ENCODE results near the gene CAMSAP1.

DNA sequence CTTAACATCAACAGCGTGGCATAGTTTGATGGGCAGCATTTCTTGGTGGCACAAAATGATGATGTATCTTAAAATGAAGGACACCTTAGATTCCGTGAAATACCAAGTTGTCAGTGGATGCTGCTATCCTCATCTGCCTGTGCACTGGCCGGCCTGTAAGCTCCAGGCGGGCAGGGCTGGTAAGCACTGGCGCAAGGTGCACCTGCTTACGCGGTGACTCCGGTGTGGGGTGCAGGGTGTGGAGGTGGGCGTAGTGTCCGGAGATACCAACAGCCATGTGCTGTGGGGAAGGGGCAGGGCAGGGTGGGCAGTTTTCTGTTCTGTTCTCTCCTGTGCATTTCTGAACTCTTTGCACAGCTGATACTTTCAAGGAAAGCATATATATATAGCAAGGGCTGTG, 103.9 kb downstream of the CAMSAP1 start:
- TF ChIP-seq MTA2 (IDR thresholded peaks at IDR 0.05; ENCODE audit: low read depth) (no peak), GABPA (IDR thresholded peaks at IDR 0.05; ENCODE audit: low read depth) (no peak), EZH2 (IDR thresholded peaks at IDR 0.05; ENCODE audit: borderline replicate concordance, control insufficient read depth, low read depth, low read length) (no peak), SIX5 (IDR thresholded peaks at IDR 0.05; ENCODE audit: low read depth, low read length, severe bottlenecking) (no peak), POLR2A (IDR thresholded peaks at IDR 0.05; ENCODE audit: low read depth, low read length) (no peak), MEF2A (IDR thresholded peaks at IDR 0.05; ENCODE audit: insufficient read depth, low read depth, low read length) (no peak), NFIC (IDR thresholded peaks at IDR 0.05; ENCODE audit: low read depth, low read length) (no peak), SIN3A (IDR thresholded peaks at IDR 0.05; ENCODE audit: low read depth, low read length) (no peak)
- TF ChIP-seq, protein P1, sequence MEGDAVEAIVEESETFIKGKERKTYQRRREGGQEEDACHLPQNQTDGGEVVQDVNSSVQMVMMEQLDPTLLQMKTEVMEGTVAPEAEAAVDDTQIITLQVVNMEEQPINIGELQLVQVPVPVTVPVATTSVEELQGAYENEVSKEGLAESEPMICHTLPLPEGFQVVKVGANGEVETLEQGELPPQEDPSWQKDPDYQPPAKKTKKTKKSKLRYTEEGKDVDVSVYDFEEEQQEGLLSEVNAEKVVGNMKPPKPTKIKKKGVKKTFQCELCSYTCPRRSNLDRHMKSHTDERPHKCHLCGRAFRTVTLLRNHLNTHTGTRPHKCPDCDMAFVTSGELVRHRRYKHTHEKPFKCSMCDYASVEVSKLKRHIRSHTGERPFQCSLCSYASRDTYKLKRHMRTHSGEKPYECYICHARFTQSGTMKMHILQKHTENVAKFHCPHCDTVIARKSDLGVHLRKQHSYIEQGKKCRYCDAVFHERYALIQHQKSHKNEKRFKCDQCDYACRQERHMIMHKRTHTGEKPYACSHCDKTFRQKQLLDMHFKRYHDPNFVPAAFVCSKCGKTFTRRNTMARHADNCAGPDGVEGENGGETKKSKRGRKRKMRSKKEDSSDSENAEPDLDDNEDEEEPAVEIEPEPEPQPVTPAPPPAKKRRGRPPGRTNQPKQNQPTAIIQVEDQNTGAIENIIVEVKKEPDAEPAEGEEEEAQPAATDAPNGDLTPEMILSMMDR (IDR thresholded peaks at IDR 0.05 in 2 of 3, conservative IDR thresholded peaks at IDR 0.05 in 1 of 3; ENCODE audit: control insufficient read depth in 2 of 3, extremely low read depth in 1 of 3, insufficient read depth in 1 of 3, low read depth in 3 of 3, low read length in 3 of 3): no peak
- TF ChIP-seq, protein P2, sequence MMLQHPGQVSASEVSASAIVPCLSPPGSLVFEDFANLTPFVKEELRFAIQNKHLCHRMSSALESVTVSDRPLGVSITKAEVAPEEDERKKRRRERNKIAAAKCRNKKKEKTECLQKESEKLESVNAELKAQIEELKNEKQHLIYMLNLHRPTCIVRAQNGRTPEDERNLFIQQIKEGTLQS (IDR thresholded peaks at IDR 0.05; ENCODE audit: borderline replicate concordance, extremely low read depth, low read depth, low read length): no peak
- TF ChIP-seq, protein P3, sequence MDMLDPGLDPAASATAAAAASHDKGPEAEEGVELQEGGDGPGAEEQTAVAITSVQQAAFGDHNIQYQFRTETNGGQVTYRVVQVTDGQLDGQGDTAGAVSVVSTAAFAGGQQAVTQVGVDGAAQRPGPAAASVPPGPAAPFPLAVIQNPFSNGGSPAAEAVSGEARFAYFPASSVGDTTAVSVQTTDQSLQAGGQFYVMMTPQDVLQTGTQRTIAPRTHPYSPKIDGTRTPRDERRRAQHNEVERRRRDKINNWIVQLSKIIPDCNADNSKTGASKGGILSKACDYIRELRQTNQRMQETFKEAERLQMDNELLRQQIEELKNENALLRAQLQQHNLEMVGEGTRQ (IDR thresholded peaks at IDR 0.05; ENCODE audit: borderline replicate concordance, low read depth, low read length): no peak
